Suppressor macrophage treated with lipopolysaccharide for 4 hours (primary cell): ENCODE measurements around the gene MAPK8IP2.
"Not testable (repeated sequence)": the region's sequence is repeated elsewhere in the genome, so short reads cannot be mapped to it uniquely, and the experiment has no call there.

ENCODE experiments used
- DNase-seq: peaks from one replicate; pipeline ENCODE4 v3.0.0-alpha.2; 2020

The MAPK8IP2 gene

DNA sequence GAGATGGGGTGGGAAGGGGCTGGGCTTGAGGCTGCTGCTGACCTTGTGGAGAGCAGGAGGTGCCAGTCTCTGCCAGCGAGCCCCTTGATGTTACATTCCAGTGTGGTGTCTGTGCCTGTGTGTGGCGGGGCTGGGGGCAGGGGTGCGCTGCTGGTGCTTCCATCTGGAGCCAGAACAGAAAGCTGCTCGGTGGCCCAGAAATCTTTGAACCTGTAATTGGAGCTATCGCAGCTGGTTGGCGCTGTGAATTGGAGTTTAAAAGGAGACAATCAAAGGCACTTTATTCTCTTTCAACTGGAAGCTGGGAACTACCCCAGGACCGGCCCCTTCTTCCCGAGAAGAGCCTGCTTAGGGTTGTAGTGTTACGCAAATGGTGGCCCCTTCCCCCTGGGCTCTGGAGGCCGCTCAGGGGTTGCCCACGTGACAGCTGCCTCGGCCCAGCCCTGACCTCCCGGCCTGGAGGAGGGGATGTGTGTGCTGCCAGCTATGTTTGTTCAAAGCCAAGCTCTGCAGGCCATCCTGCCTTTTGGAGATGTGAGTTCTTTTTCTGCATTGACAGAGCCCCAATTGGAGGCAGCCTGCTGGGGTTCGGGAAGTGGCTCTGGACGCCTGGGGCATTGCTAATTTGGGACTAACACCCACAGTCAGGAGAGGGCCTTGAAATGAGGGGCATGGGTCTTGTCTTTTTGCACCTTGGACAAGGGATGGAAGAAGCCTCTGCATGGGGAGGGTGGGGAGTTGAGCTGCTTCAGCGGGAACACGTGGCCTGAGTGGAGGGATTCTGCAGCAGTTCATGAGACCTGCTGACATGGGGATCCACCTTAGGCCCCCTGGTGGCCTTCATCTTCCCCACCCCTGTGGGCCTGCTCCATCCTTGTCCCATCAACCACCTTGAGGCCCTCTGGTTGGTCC lies 41.4 kb downstream of the MAPK8IP2 start:
- DNase-seq, result no peak

DNA sequence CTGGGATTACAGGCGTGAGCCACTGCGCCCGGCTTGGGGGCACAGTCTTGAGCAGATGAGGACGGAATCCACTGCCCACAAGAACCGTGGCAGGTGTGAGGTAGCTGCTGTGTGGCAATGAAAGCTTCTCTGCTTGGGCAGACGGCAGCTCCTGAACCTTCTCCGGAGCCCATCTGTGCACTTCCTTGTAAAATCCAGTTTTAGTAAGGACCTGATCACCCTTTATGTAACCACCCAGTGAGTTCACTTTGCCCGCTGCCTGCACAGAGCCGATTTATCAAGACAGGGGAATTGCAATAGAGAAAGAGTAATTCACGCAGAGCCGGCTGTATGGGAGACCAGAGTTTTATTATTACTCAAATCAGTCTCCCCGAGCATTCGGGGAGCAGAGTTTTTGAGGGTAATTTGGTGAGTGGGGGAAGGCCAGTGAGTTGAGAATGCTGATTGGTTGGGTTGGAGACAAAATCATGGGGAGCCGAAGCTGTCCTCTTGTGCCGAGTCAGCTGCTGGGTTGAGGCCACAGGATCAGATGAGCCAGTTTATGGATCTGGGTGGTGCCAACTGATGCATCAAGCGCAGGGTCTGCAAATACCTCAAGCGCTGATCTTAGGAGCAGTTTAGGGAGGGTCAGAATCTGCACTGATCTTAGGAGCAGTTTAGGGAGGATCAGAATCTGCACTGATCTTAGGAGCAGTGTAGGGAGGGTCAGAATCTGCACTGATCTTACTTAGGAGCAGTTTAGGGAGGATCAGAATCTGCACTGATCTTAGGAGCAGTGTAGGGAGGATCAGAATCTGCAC lies 42.6 kb downstream of the MAPK8IP2 start:
- not testable (repeated sequence) for DNase-seq

DNA sequence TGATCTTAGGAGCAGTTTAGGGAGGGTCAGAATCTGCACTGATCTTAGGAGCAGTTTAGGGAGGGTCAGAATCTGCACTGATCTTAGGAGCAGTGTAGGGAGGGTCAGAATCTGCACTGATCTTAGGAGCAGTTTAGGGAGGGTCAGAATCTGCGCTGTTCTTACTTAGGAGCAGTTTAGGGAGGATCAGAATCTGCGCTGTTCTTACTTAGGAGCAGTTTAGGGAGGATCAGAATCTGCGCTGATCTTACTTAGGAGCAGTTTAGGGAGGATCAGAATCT lies 43.2 kb downstream of the MAPK8IP2 start:
- DNase-seq, result not testable (repeated sequence)

DNA sequence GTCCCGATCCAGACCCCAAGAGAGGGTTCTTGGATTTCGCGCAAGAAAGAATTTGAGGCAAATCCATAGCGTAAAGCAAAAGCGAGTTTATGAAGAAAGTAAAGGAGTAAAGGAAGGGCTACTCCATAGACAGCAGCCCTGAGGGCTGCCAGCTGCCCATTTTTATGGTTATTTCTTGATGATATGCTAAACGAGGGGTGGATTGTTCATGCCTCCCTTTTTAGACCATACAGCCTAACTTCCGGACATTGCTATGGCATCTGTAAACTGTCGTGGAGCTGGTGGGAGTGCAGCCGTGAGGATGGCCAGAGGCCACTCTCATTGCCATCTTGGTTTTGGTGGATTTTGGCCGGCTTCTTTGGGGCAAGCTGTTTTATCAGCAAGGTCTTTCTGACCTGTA lies 52.7 kb downstream of the MAPK8IP2 start:
- DNase-seq, result no peak

DNA sequence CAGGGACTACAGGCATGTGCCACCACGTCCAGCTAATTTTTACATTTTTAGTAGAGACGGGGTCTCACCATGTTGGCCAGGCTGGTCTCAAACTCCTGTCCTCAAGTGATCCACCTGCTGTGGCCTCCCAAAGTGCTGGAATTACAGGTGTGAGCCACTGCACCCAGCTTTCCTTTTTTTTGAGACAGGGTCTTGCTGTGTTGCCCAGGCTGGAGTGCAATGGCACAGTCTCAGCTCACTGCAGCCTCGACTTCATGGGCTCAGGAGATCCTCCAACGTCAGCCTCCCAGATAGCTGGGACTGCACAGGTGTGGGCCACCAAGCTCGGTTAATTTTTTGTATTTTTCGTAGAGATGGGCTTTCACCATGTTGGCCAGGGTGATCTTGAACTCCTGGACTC lies 54.1 kb downstream of the MAPK8IP2 start:
- not testable (repeated sequence) for DNase-seq

DNA sequence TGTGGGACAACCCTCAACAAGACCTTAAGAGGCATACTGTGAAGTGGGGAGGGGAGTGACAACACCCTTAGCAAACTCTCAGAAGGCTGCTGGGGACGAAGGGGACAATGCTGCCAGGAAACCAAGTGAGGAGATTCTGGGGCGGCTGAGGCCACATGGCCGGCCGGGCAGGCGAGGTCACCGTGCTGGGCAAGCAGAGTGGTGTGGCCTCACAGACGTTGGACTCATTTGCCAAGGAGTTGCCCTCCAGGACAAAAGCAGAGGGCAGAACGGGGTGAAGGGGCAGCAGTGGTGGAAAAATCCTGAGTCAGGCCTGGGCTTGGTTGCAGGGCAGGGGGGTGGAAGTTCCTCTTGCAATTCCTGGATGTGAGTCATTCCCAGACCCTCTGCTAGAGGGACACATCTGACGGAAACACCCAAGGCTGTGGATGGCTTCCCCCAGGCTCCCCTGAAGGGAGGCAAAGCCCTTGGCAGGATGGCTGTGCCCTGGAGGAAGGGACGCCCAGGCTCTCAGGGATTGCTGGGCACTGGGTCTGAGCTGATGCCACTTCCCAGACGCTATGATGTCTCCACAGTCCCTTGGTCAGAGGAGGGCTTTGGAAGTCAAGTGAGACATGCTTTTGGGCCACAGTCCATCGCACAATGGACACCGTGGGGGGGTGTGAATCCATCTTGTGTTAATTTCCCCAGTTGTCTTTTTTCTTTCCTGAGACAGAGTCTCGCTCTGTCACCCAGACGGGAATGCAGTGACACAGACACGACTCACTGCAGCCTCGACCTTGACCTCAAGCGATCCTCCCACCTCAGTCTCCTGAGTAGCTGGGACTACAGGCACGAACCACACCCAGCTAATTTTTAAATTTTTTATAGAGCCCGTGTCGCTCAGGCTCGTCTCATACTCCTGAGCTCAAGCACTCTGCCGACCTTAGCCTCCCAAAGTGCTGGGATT lies 55.8 kb downstream of the MAPK8IP2 start:
- DNase-seq, result peak; percentile 60

DNA sequence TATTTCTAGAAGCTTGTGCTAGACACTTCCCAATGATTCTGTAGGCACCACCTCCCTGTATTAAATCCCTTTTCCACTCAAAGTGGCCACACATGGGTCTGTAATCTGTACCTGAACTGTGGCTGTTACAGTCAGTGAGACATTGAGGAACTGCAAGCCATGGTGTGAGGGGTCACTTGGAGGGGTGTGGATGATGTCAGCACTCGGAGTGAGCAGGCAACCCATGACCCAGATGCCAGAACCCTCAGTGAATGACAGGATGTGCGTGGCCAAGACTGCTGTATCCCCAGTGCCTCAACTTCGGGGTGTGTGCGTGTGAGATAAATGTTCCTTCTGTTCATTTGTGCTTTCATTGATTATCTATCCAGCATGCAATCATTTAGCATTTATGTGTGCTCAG lies 57.3 kb downstream of the MAPK8IP2 start:
- DNase-seq, result peak; percentile 26

DNA sequence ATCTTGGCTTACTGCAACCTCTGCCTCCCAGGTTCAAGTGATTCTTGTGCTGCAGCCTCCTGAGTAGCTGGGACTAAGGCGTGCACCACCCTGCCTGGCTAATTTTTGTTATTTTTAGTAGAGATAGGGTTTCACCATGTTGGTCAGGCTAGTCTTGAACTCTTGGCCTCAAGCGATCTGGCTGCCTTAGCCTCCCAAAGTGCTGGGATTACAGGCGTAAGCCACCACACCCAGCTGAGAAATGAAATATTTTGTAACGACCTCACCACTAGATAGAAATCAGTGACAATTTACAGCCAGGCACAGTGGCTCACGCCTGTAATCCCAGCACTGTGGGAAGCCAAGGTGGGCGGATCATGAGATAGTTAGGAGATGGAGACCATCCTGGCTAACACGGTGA lies 59.1 kb downstream of the MAPK8IP2 start:
- not testable (repeated sequence) for DNase-seq

DNA sequence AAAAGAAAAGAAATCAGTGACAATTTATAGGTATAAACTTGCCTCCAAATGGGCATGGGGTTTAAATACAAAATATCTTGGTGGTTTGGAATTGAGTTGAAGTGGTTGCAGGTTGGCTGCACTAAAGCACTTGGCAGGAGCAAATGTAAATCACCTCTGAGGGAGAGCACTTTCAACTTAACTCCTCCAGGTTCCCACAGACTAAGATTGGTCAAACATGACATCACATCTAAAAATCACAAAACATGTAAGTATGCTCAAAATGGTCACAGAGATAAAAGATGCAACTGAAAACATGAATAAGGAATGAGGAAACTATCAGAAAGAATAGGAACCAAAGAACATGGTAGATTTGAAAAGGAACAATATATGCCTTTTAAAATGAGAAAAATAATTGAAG lies 59.7 kb downstream of the MAPK8IP2 start:
- no peak for DNase-seq
